Esophagus muscularis mucosa (tissue), 4 donors: ENCODE results near the gene FN1.

Experiments used
- EP300 ChIP-seq: sonication (generic); formaldehyde crosslinking; IDR thresholded peaks from one replicate; pipeline ENCODE4 v1.6.1; 2017; ENCODE audit warnings: antibody characterized with exemption
- POLR2A ChIP-seq: fragments of 450-650 bp; IDR thresholded peaks from one replicate; pipeline ENCODE4 v1.6.1; 2017; ENCODE audit warnings: antibody characterized with exemption, moderate library complexity, mild to moderate bottlenecking, low read depth
- POLR2AphosphoS5 ChIP-seq, 2 donors: sonication (generic); formaldehyde crosslinking; IDR thresholded peaks; one replicate each; pipeline ENCODE4 v1.6.1; 2017; ENCODE audit warnings: antibody characterized with exemption in 2 of 2
- TF ChIP-seq, protein P1 (sequence below), 3 experiments: fragments of 200-600 bp in 2 of 3; fragments of 450-650 bp in 1 of 3; sonication (generic) in 2 of 3; IDR thresholded peaks; one replicate each; pipeline ENCODE4 v1.5.1; 2017 to 2019; ENCODE audit warnings: antibody characterized with exemption in 3 of 3, mild to moderate bottlenecking in 2 of 3, moderate library complexity in 1 of 3

DNA sequence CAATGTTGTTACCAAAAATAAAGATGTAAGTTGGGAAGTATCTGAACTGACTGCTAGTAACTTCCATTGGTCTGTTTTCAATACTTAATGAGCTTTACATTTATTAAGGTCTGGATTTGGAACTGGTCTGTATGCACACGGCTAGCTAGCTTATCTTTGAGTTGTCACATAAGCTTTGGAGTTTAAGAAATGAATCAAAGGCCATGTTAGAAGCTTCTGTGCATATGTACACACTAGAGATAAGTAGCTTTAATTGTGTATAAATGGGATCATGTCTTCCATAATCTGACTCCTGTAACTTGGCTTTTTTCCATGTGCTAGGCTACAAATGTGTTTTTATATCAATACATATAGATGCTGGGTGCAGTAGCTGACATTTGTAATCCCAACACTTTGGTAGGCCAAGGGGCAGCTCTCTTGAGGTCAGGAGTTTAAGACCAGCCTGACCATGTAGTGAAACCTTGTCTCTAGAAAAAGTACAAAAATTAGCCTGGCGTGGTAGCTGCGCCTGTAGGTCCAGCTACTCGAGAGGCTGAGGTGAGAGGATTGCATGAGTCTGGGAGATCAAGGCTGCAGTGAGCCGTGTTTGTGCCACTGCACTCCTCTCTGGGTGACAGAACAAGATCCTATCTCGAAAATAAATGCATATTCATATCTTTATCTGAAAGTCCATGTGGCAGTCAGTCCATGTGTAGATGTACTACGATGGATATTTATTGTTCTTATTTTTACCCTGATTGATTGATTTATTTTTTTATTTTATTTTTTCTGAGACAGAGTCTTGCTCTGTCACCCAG lies 96.8 kb downstream of the FN1 start:
- TF ChIP-seq, protein P1, sequence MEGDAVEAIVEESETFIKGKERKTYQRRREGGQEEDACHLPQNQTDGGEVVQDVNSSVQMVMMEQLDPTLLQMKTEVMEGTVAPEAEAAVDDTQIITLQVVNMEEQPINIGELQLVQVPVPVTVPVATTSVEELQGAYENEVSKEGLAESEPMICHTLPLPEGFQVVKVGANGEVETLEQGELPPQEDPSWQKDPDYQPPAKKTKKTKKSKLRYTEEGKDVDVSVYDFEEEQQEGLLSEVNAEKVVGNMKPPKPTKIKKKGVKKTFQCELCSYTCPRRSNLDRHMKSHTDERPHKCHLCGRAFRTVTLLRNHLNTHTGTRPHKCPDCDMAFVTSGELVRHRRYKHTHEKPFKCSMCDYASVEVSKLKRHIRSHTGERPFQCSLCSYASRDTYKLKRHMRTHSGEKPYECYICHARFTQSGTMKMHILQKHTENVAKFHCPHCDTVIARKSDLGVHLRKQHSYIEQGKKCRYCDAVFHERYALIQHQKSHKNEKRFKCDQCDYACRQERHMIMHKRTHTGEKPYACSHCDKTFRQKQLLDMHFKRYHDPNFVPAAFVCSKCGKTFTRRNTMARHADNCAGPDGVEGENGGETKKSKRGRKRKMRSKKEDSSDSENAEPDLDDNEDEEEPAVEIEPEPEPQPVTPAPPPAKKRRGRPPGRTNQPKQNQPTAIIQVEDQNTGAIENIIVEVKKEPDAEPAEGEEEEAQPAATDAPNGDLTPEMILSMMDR (IDR thresholded peaks at IDR 0.05) = no peak
- no peak for TF ChIP-seq POLR2AphosphoS5 (IDR thresholded peaks at IDR 0.05)
- TF ChIP-seq EP300 = no peak
- no peak for TF ChIP-seq POLR2A
